ENCODE data around the gene POC5. TPM values are rescaled to one million over a fixed set of nuclear protein-coding genes. Genes with fewer than 3 reads are reported as not detected.

The POC5 gene
- total and polyA plus RNA-seq, 2 of the 8 experiments (the other 6 are each of a cell fraction or from before 2014, with no cell fraction given), result 11.2 to 12.1 TPM

DNA sequence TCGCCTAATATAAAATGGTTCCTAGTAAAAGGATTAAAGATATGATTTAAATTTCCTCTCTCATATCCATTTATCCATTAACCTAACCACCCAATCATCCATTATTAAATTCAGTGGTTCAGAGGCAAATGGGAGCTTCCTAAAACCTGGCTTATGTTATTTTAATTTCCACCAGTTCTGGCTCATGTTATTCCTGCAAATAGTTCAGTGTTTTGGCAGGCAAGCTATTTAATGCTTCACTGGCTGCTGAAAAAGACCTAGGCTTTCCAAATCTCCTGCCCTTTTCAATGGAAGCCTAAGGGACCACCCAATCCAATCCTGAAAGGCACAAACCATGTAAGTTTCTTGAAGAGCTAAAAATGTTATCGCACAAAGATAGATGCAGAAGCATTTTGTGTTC, 52.3 kb downstream of the POC5 start:
- no peak overlapping the region for H4K8ac ChIP-seq (ENCODE audit: extremely low read depth, insufficient read depth, low read length)
- H3K4me1 ChIP-seq (replicated peaks in 1 of 4; ENCODE audit: control insufficient read depth in 3 of 4, insufficient read depth in 4 of 4, low read length in 3 of 4), result peaks cover 0 to 7% (median 0%) of the 10 kb centered on the region in 4 experiments; a peak in 2 of 7 replicates
- no peak overlapping the region for H3K4me2 ChIP-seq (ENCODE audit: insufficient read depth in 1 of 2, low read depth in 2 of 2, low read length in 2 of 2)
- H2BK20ac ChIP-seq (ENCODE audit: low read length), result no peak overlapping the region
- no peak overlapping the region for H2BK15ac ChIP-seq (ENCODE audit: low read length)
- no peaks in the 10 kb centered on the region for H3K27me3 ChIP-seq (replicated peaks in 1 of 4; ENCODE audit: control insufficient read depth in 3 of 4, extremely low read depth in 1 of 4, insufficient read depth in 3 of 4, low read length in 3 of 4)
- no peaks in the 10 kb centered on the region for H3K79me2 ChIP-seq (ENCODE audit: control insufficient read depth in 1 of 2, insufficient read depth in 2 of 2, low read length in 2 of 2)
- no peak overlapping the region for H3K4me3 ChIP-seq (ENCODE audit: extremely low read depth in 1 of 4, insufficient read depth in 2 of 4, low read depth in 3 of 4, low read length in 4 of 4)
- H2AK5ac ChIP-seq (ENCODE audit: low read depth, low read length), result no peak overlapping the region
- H2BK12ac ChIP-seq (ENCODE audit: low read depth, low read length), result no peak overlapping the region
- H3K14ac ChIP-seq (ENCODE audit: insufficient read length), result no peak overlapping the region
- no peak overlapping the region for H2BK5ac ChIP-seq (ENCODE audit: low read depth, low read length)
- H2AFZ ChIP-seq (ENCODE audit: low read length), result no peak overlapping the region
- H4K91ac ChIP-seq (replicated peaks; ENCODE audit: insufficient read length, low read length), result no peak overlapping the region
- FAIRE-seq (no peak), DNase-seq (ENCODE audit: low read depth in 1 of 2, low spot score in 2 of 2) (no peak)
- no peak overlapping the region for H3K27ac ChIP-seq (ENCODE audit: low read depth, low read length)
- WGBS, 2 experiments (ENCODE audit: extremely low coverage in 1 of 2, insufficient coverage in 1 of 2, insufficient read length in 1 of 2, insufficient replicate concordance in 2 of 2, low coverage in 1 of 2, low lambda C conversion rate in 2 of 2, missing lambda C conversion rate in 1 of 2), result 89% methylated on average over 2 of the region's 2 CpGs; no CpG with 5 or more reads in 1 of the 2 experiments
- H3K23ac ChIP-seq (ENCODE audit: insufficient read length), result no peak overlapping the region
- no peaks in the 10 kb centered on the region for H3K36me3 ChIP-seq (ENCODE audit: control insufficient read depth in 2 of 4, insufficient read depth in 4 of 4, low read length in 3 of 4)
- no peak overlapping the region for H3K56ac ChIP-seq (replicated peaks; ENCODE audit: insufficient read length, low read depth, low read length)
- TF ChIP-seq ZNF274 (IDR thresholded peaks at IDR 0.05; ENCODE audit: borderline replicate concordance, extremely low read depth, low read length) (no peak), RNF2 (IDR thresholded peaks at IDR 0.05; ENCODE audit: borderline replicate concordance, low read depth, low read length, missing control alignments, poor library complexity, severe bottlenecking) (no peak), CREB1 (IDR thresholded peaks at IDR 0.05) (no peak), RBBP5 (IDR thresholded peaks at IDR 0.05; ENCODE audit: borderline replicate concordance, low read depth, low read length) (no peak), CBX8 (IDR thresholded peaks at IDR 0.05; ENCODE audit: borderline replicate concordance, low read depth, low read length) (no peak), BRCA1 (IDR thresholded peaks at IDR 0.05; ENCODE audit: low read depth, low read length) (no peak), CHD2 (IDR thresholded peaks at IDR 0.05; ENCODE audit: low read length) (no peak), MAFK (IDR thresholded peaks at IDR 0.05; ENCODE audit: low read depth, low read length) (no peak)
- TF ChIP-seq, protein P1, sequence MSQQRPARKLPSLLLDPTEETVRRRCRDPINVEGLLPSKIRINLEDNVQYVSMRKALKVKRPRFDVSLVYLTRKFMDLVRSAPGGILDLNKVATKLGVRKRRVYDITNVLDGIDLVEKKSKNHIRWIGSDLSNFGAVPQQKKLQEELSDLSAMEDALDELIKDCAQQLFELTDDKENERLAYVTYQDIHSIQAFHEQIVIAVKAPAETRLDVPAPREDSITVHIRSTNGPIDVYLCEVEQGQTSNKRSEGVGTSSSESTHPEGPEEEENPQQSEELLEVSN (IDR thresholded peaks at IDR 0.05), result no peak
- POLR2A ChIA-PET (ENCODE audit: partially characterized antibody), result no interaction called here
- H4K5ac ChIP-seq (ENCODE audit: insufficient read length, low read depth, low read length), result no peak overlapping the region
- no peaks in the 10 kb centered on the region for H3K79me1 ChIP-seq (ENCODE audit: low read depth, low read length)
- no peak overlapping the region for H2BK120ac ChIP-seq (replicated peaks; ENCODE audit: low read depth, low read length)
- no peak overlapping the region for H3K9ac ChIP-seq (replicated peaks in 1 of 4; ENCODE audit: extremely low read depth in 1 of 4, low read depth in 3 of 4, low read length in 3 of 4)
- H3K4ac ChIP-seq (replicated peaks; ENCODE audit: insufficient read length, low read depth, low read length), result no peak overlapping the region
- H3K9me3 ChIP-seq (ENCODE audit: insufficient read depth in 2 of 2, low read depth in 1 of 2, low read length in 1 of 2), result no peaks in the 10 kb centered on the region
- no peaks in the 10 kb centered on the region for H4K20me1 ChIP-seq (replicated peaks in 1 of 2; ENCODE audit: control insufficient read depth in 1 of 2, insufficient read depth in 2 of 2, low read length in 2 of 2)
- CTCF ChIA-PET (ENCODE audit: partially characterized antibody), result interaction anchor here (0.8 to 5.2 kb wide), 5 partner anchors 11 to 80 kb away, joined by 3 to 33 read pairs (median 3); no protein-coding TSS in a partner anchor
- no peak overlapping the region for H3K18ac ChIP-seq (ENCODE audit: extremely low read depth, low read length)
- H3K23me2 ChIP-seq (ENCODE audit: low read depth, low read length), result no peaks in the 10 kb centered on the region

All from H1 (cell line).